Ovary (tissue), 3 donors: ENCODE measurements around the gene NOCT.
A peak's percentile ranks its signal among the peaks of the same experiment; 100 is the strongest.

Experiments
- CTCF ChIP-seq, 3 donors: fragments of 450-650 bp in 2 of 3; fragments of 200-600 bp in 1 of 3; IDR thresholded peaks; one replicate each; pipeline versions ENCODE4 v1.5.1 to v1.8.0; 2016 to 2022; ENCODE audit warnings: antibody characterized with exemption in 3 of 3, mild to moderate bottlenecking in 1 of 3
- POLR2A ChIP-seq: fragments of 450-650 bp; IDR thresholded peaks from one replicate; pipeline ENCODE4 v1.6.1; 2017; ENCODE audit warnings: antibody characterized with exemption, mild to moderate bottlenecking, moderate library complexity
- donor health status: DM: no; HTN: no; CAD: no.

GRCh38 chr4:139083956-139084803 lies 68.6 kb downstream of the NOCT start:
- TF ChIP-seq CTCF (IDR thresholded peaks at IDR 0.05) (peak in 2 of 3 donors; percentile 28 to 51), POLR2A (no peak)
